ENCODE data around the gene DIDO1.

DNA sequence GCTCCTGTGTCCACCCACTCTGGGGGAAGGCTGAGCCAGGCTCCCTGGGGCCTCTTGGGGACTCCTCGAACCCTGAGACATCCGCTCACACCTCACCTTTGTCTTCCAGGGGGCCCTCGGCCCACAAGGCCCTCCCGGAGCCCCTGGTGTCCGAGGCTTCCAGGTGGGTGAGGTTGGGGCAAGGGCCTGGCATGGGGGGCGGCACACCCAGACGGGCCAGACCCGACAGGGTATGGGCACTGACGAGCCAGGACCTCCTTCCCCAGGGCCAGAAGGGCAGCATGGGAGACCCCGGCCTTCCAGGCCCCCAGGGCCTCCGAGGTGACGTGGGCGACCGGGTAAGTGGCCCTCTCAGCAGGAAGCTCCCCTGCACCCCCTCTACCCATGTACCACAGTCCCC is 96.1 kb downstream of the DIDO1 start:
- TF ChIP-seq, protein P1, sequence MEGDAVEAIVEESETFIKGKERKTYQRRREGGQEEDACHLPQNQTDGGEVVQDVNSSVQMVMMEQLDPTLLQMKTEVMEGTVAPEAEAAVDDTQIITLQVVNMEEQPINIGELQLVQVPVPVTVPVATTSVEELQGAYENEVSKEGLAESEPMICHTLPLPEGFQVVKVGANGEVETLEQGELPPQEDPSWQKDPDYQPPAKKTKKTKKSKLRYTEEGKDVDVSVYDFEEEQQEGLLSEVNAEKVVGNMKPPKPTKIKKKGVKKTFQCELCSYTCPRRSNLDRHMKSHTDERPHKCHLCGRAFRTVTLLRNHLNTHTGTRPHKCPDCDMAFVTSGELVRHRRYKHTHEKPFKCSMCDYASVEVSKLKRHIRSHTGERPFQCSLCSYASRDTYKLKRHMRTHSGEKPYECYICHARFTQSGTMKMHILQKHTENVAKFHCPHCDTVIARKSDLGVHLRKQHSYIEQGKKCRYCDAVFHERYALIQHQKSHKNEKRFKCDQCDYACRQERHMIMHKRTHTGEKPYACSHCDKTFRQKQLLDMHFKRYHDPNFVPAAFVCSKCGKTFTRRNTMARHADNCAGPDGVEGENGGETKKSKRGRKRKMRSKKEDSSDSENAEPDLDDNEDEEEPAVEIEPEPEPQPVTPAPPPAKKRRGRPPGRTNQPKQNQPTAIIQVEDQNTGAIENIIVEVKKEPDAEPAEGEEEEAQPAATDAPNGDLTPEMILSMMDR (conservative IDR thresholded peaks at IDR 0.05; ENCODE audit: low read length), result no peak
- TF ChIP-seq EZH2phosphoT487 (IDR thresholded peaks at IDR 0.05; ENCODE audit: borderline replicate concordance, low read depth, low read length), result no peak
